HepG2 (cell line): ENCODE data around the gene TMEM127. TPM values are rescaled to one million over a fixed set of nuclear protein-coding genes. Genes with fewer than 3 reads are reported as not detected.

ENCODE experiments used
- ATAC-seq: fragments of 200-7000 bp; cut with Tn5 transposase; 3 replicates; pipeline ENCODE4 v1.9.1; 2020; ENCODE audit warnings: mild to moderate bottlenecking, moderate library complexity
- BruUV-seq: library from RNA; stranded (reverse); fragments of 400-500 nt; replicated peaks from 2 replicates; lab custom pipeline; 2021; lab: Mats Ljungman, UMichigan
- CTCF ChIA-PET: fragments of 300-600 bp; formaldehyde crosslinking; extraction: SDS; loops from one replicate; lab custom pipeline; 2021; ENCODE audit warnings: low total read pairs, inconsistent platforms, low intra/inter-chr PET ratio; lab: Yijun Ruan, JAX
- POLR2A ChIA-PET: fragments of 350-600 bp; sonication (Branson Sonifier 250); formaldehyde crosslinking; loops from one replicate; lab custom pipeline; 2020; ENCODE audit warnings: antibody characterized with exemption, inconsistent platforms; lab: Yijun Ruan, JAX
- DNase-seq: peaks from one replicate; pipeline ENCODE4 v3.0.0-alpha.2; 2015; ENCODE audit warnings: low spot score
- FAIRE-seq: peaks from 3 replicates; lab custom pipeline; 2011; peaks lifted over from hg19 to GRCh38; lab: Jason Lieb, UNC
- H2AFZ ChIP-seq: one replicate; pipeline ENCODE4 v1.6.1; 2011; ENCODE audit warnings: low read length, inconsistent platforms
- H3K27ac ChIP-seq: fragments of 300-600 bp; 3 replicates; pipeline ENCODE4 v1.8.0; 2011; ENCODE audit warnings: mixed run types, mild to moderate bottlenecking, mixed read lengths, low read length, inconsistent platforms; ENCODE audit not compliant: insufficient read depth; ENCODE audit errors: extremely low read length
- H3K27me3 ChIP-seq, 2 experiments: fragments of 200-600 bp in 1 of 2; 2 replicates in 1 of 2; 3 replicates in 1 of 2; pipeline versions ENCODE4 v1.6.0 to v1.8.0; 2011; ENCODE audit warnings: low read length in 2 of 2, mild to moderate bottlenecking in 2 of 2, moderate library complexity in 2 of 2, inconsistent platforms in 1 of 2; ENCODE audit not compliant: insufficient read depth in 2 of 2, control insufficient read depth in 1 of 2
- H3K36me3 ChIP-seq, 2 experiments: fragments of 200-600 bp in 1 of 2; replicated peaks in 1 of 2; 2 replicates in 1 of 2; 3 replicates in 1 of 2; pipeline versions ENCODE4 v1.5.1 to v1.8.0; 2011; ENCODE audit warnings: low read length in 2 of 2, inconsistent platforms in 1 of 2; ENCODE audit not compliant: insufficient read depth in 2 of 2, control insufficient read depth in 1 of 2
- H3K4me1 ChIP-seq: 2 replicates; pipeline ENCODE4 v1.5.1; 2012; ENCODE audit warnings: low read length, inconsistent platforms; ENCODE audit not compliant: insufficient read depth
- H3K4me2 ChIP-seq: 2 replicates; pipeline ENCODE4 v1.6.0; 2011; ENCODE audit warnings: low read depth, low read length, inconsistent platforms
- H3K4me3 ChIP-seq, 3 experiments: fragments of 200-600 bp in 1 of 3; sonication (generic), shearing (Covaris generic) in 1 of 3; replicated peaks in 1 of 3; 2 replicates each; pipeline ENCODE4 v1.5.1; 2011 to 2016; ENCODE audit warnings: low read length in 3 of 3, inconsistent platforms in 2 of 3, low read depth in 2 of 3, mild to moderate bottlenecking in 2 of 3, control low read depth in 1 of 3, mixed read lengths in 1 of 3; ENCODE audit not compliant: insufficient read depth in 1 of 3
- H3K79me2 ChIP-seq: one replicate; pipeline ENCODE4 v1.6.1; 2011; ENCODE audit warnings: low read length, inconsistent platforms; ENCODE audit not compliant: insufficient read depth
- H3K9ac ChIP-seq: 2 replicates; pipeline ENCODE4 v1.6.0; 2011; ENCODE audit warnings: mild to moderate bottlenecking, low read depth, low read length, inconsistent platforms; ENCODE audit not compliant: insufficient read depth
- H3K9me3 ChIP-seq: 2 replicates; pipeline ENCODE4 v1.5.1; 2012; ENCODE audit warnings: mild to moderate bottlenecking, low read length
- H4K20me1 ChIP-seq: 2 replicates; pipeline ENCODE4 v1.6.0; 2011; ENCODE audit warnings: inconsistent platforms, mild to moderate bottlenecking, low read length, moderate library complexity; ENCODE audit not compliant: insufficient read depth
- AHDC1 ChIP-seq: sonication (generic); formaldehyde crosslinking; IDR thresholded peaks from 2 replicates; pipeline ENCODE4 v1.5.1; 2020; ENCODE audit warnings: mild to moderate bottlenecking, missing genetic modification reagents, borderline replicate concordance
- ARID5B ChIP-seq: IDR thresholded peaks from 2 replicates; pipeline ENCODE4 v1.4.0; 2020; ENCODE audit warnings: mild to moderate bottlenecking, missing genetic modification reagents
- HDAC2 ChIP-seq: sonication (generic); formaldehyde crosslinking; IDR thresholded peaks from 2 replicates; pipeline ENCODE4 v1.4.0; 2020; ENCODE audit warnings: missing genetic modification reagents
- MTA3 ChIP-seq: sonication (generic); formaldehyde crosslinking; IDR thresholded peaks from 2 replicates; pipeline ENCODE4 v1.4.0; 2020; ENCODE audit warnings: missing genetic modification reagents
- NCOA5 ChIP-seq: sonication (generic); formaldehyde crosslinking; IDR thresholded peaks from 2 replicates; pipeline ENCODE4 v1.4.0; 2020; ENCODE audit warnings: missing genetic modification reagents
- NONO ChIP-seq, 2 experiments: fragments of 450-650 bp in 1 of 2; sonication (generic) in 1 of 2; formaldehyde crosslinking in 1 of 2; IDR thresholded peaks in 1 of 2; conservative IDR thresholded peaks in 1 of 2; 2 replicates each; pipeline versions ENCODE4 v1.6.1 to v1.8.0; 2017 to 2022; ENCODE audit warnings: mild to moderate bottlenecking in 1 of 2, missing genetic modification reagents in 1 of 2, moderate library complexity in 1 of 2
- STAG1 ChIP-seq: sonication (generic); formaldehyde crosslinking; IDR thresholded peaks from 2 replicates; pipeline ENCODE4 v1.4.0; 2020; ENCODE audit warnings: missing genetic modification reagents
- ZFP37 ChIP-seq: sonication (generic); formaldehyde crosslinking; IDR thresholded peaks from 2 replicates; pipeline ENCODE4 v1.4.0; 2020; ENCODE audit warnings: missing genetic modification reagents, borderline replicate concordance
- ZFP62 ChIP-seq: sonication (generic); formaldehyde crosslinking; IDR thresholded peaks from 2 replicates; pipeline ENCODE4 v1.4.0; 2020; ENCODE audit warnings: missing genetic modification reagents
- ZNF138 ChIP-seq: sonication (generic); formaldehyde crosslinking; IDR thresholded peaks from 2 replicates; pipeline ENCODE4 v1.5.0; 2020; ENCODE audit warnings: mild to moderate bottlenecking, low read depth, missing genetic modification reagents
- ZNF180 ChIP-seq: sonication (generic); formaldehyde crosslinking; IDR thresholded peaks from 2 replicates; pipeline ENCODE4 v1.4.0; 2020; ENCODE audit warnings: low read depth, missing genetic modification reagents, borderline replicate concordance
- ZNF547 ChIP-seq: sonication (generic); formaldehyde crosslinking; IDR thresholded peaks from 2 replicates; pipeline ENCODE4 v1.5.1; 2020; ENCODE audit warnings: mild to moderate bottlenecking, missing genetic modification reagents
- ZNF558 ChIP-seq: sonication (generic); formaldehyde crosslinking; IDR thresholded peaks from 2 replicates; pipeline ENCODE4 v1.9.0; 2022; ENCODE audit warnings: mild to moderate bottlenecking, missing genetic modification reagents, borderline replicate concordance
- ZNF713 ChIP-seq: sonication (generic); formaldehyde crosslinking; IDR thresholded peaks from 2 replicates; pipeline ENCODE4 v1.4.0; 2020; ENCODE audit warnings: mild to moderate bottlenecking, missing genetic modification reagents
- WGBS: methylation state at CpG from one replicate; pipeline ENCODE4 v1.1.6; 2017; ENCODE audit warnings: low lambda C conversion rate; 5-methylcytosine and 5-hydroxymethylcytosine counted together
- in situ Hi-C: cut with HindIII; loops from 2 replicates; pipeline ENCODE4 v1.10.0; 2017; ENCODE audit warnings: low pct_unique_long_range_greater_than_20kb; ENCODE audit not compliant: extremely low pct_ligation_motif_present
- intact Hi-C: fragments of 100-400 bp; cut with micrococcal nuclease; formaldehyde crosslinking; loops from one replicate; pipeline ENCODE4 v1.10.0; 2022; ENCODE audit not compliant: unreplicated experiment
- polyA plus RNA-seq, 8 experiments: library from polyadenylated mRNA; depleted of rRNA in 3 of 8; stranded (reverse) in 7 of 8; unstranded in 1 of 8; fragments of >200 nt; fragmentation: Illumina TruSeq in 4 of 8; extraction: Trizol in 4 of 8; gene quantifications; 2 replicates each; pipeline versions ENCODE4 v1.2.1 to v1.2.3, GENCODE V29; 2011 to 2016; ENCODE audit warnings: low read depth in 4 of 8, missing spikeins in 1 of 8, mixed read lengths in 1 of 8; ENCODE audit not compliant: insufficient read depth in 1 of 8
- total RNA-seq, 5 experiments: library from RNA; depleted of rRNA; stranded (reverse); fragments of >200 nt; fragmentation: Illumina TruSeq; extraction: Trizol; gene quantifications; 2 replicates each; pipeline ENCODE4 v1.2.3, GENCODE V29; 2016; ENCODE audit warnings: low read depth in 1 of 5

The TMEM127 gene
- total and polyA plus RNA-seq, 2 of the 13 experiments (the other 11 are each of a cell fraction or from before 2014, with no cell fraction given), result 21.5 to 33.9 TPM

- no peak overlapping the region for H2AFZ ChIP-seq
- H4K20me1 ChIP-seq, result no peaks in the 10 kb centered on the region
- DNase-seq (no peak), FAIRE-seq (no peak), ATAC-seq (no peak)
- H3K4me1 ChIP-seq, result 0 out of 2 replicates have a peak, but pooled peaks cover 9% of the 10 kb centered on the region
- in situ Hi-C loops (no loop called here), intact Hi-C loops (no loop called here)
- peaks cover 0 to 3% of the 10 kb centered on the region in 2 experiments; a peak in 2 of 5 replicates for H3K36me3 ChIP-seq
- no peak overlapping the region for H3K27ac ChIP-seq
- H3K9ac ChIP-seq, result no peak overlapping the region
- ChIA-PET POLR2A (interaction anchor here (4.3 kb wide), 1 partner anchor 16 kb away, joined by 13 read pairs; the partner anchor contains the start of gene STARD7), CTCF (no interaction called here)
- 90% methylated on average over 3 of the region's 3 CpGs for WGBS
- no TSS peak for BruUV-seq
- no peaks in the 10 kb centered on the region for H3K9me3 ChIP-seq
- no peak overlapping the region for H3K4me3 ChIP-seq
- H3K27me3 ChIP-seq, result no peaks in the 10 kb centered on the region
- H3K4me2 ChIP-seq, result no peak overlapping the region
- no peaks in the 10 kb centered on the region for H3K79me2 ChIP-seq
- TF ChIP-seq ZNF138 (no peak), NCOA5 (CRISPR knock-in tag) (no peak), NONO (IDR thresholded peaks at IDR 0.05) (no peak), NONO (CRISPR knock-in tag; conservative IDR thresholded peaks at IDR 0.05) (no peak), STAG1 (CRISPR knock-in tag) (no peak), ZFP62 (CRISPR knock-in tag) (no peak), ZNF547 (no peak), AHDC1 (CRISPR knock-in tag) (no peak), MTA3 (CRISPR knock-in tag) (no peak), ZNF180 (no peak), ZFP37 (no peak), ARID5B (CRISPR knock-in tag) (no peak), ZNF558 (CRISPR knock-in tag) (no peak), ZNF713 (CRISPR knock-in tag) (no peak), HDAC2 (CRISPR knock-in tag) (no peak)
Measured at GRCh38 chr2:96225016-96225533, 40.7 kb downstream of the TMEM127 start.
